T-helper 22 cell (primary cell): ENCODE measurements around the gene CSNK2B.
A peak's percentile ranks its signal among the peaks of the same experiment; 100 is the strongest.

Experiments
- DNase-seq: peaks from one replicate; pipeline ENCODE4 v3.0.0-alpha.2; 2020; ENCODE audit warnings: low read depth

The CSNK2B gene

GRCh38 chr6:31665501-31666336 is at the start of gene CSNK2B:
Gene CSNK2B, plus strand, starts transcription at chr6:31666080. Its CDS starts 752 bp downstream, at chr6:31666832.
- DNase-seq = peak; percentile 98

- no peak for DNase-seq
Measured at GRCh38 chr6:31617010-31617409, 48.9 kb upstream of the CSNK2B start.

GRCh38 chr6:31619805-31620585 is 45.9 kb upstream of the CSNK2B start:
- DNase-seq = peak; percentile 95

DNA sequence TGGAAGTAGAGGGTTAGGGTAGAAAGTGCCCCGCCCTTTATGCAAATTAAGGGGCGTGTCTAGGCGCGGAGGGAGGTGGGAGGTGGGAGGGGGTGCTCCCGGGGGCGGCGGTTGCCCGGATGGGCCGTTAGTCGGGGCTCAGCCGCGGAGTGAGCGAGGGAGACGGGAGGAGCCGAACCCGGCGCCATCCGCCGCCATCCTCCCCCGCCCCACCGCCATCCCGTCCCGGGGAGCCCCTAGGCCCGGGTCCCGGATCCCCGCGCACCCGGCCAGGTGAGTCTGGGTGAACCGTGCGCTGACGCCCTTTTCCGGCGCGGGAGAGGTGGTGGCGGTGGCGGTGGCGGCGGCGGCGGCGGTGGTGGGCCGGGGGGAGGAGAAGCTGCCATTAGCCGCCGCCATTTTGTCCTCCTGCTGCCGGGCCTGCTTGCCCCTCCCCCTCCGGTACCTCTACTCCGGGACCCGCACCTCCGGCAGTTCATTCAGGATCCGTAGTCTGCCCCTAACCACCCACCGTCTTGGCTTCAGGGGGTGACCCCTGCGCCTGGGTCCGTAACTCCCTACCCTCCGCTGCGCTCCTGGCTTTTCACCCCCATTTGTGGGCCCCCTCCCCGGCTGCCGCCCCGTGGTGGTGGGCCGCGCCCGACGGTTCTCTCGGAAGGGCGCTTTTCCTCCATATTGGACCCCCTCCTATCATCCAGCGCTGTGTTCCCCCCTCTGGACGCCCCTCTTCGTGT is 45.1 kb upstream of the CSNK2B start, which contains the start of gene PRRC2A:
PRRC2A (plus strand) TSS at position 130 of the 734 bp plus-strand sequence. CDS start 2,075 bp downstream, outside the sequence.
- DNase-seq = no peak

DNA sequence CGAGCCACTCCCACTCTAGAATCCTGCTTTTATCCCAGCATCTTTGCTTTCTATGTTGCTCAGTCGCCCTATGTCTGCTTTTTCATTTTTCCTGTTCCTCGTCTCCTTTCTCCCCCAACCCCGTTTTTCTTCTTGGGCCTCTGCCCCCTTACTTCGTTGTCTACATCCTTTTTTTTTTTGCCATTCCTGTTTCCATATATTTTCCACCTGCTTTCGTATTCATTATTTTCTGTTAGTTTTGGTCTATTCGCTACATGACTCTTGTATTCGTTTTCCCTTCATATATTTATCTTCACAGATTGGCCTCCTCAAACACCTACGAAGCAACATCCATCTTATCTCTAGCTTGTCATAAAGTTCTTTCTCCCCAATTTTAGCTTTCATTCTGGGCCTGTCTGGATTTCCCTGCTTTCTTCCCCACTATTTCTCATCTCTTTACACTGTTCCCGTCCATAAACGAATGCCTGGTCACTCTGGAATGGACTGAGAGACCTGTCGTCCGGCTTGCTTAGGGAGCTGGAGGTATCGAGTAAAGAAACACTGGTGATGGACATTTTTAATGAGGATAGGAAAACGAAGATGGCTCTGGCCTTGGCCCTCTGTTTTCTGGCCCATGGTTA is 44.5 kb upstream of the CSNK2B start:
- no peak for DNase-seq

DNA sequence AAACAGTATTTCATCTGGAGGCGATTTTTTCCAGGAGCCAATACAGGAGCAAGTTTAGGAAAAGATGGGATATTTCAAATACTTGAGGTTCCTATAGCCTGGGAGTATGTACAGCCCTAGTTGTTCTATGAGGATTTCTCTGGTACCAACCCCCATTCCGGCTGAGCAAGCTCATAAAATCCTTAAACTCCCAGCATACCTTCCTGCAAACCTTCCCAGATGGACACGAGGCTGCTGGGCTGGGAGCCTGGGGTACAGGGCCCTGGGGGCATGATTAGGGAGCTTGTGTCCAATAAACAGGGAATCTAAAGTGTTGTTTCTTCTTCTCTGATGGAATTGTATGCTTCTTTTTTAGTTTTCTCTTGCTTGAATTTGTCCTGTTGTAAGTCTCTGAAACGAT is 43.9 kb upstream of the CSNK2B start:
- DNase-seq = no peak

DNA sequence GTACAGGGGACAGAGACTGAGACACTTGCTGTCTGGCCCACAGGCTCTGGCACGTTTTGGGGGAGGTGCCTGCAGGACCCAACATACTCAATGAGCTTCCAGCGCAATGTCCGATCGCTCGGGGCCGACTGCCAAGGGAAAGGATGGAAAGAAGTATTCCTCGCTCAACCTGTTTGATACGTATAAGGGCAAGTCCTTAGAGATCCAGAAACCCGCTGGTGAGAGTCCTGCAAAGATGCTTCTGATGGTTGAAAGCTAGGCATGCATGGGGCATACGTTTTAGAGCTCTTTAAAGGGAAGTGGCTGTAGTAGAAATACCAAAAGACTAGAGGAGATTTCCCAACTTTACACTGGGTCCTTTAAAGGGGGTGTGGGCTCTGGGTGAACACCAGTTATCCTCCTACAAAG is 43.2 kb upstream of the CSNK2B start:
- DNase-seq = no peak

DNA sequence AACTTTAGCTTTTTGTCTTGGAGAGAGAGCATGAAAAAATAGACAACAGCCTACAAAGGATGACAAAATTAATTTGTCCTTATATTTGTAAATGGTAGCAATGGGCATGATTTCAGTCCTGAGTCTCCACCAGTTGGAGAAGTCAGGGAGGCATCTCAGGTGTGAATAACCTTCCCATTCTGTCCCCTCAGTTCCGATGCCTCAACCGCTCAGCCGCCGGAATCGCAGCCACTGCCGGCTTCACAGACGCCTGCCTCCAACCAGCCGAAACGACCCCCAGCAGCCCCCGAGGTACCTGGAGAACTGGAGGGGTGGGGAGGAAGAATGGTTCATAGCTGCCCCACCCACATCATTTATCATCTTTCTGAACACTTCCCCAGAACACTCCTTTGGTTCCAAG is 41.8 kb upstream of the CSNK2B start:
- DNase-seq = no peak

GRCh38 chr6:31626952-31627351 is 38.9 kb upstream of the CSNK2B start:
- no peak for DNase-seq

GRCh38 chr6:31627690-31628287 is 38.1 kb upstream of the CSNK2B start:
- no peak for DNase-seq

DNA sequence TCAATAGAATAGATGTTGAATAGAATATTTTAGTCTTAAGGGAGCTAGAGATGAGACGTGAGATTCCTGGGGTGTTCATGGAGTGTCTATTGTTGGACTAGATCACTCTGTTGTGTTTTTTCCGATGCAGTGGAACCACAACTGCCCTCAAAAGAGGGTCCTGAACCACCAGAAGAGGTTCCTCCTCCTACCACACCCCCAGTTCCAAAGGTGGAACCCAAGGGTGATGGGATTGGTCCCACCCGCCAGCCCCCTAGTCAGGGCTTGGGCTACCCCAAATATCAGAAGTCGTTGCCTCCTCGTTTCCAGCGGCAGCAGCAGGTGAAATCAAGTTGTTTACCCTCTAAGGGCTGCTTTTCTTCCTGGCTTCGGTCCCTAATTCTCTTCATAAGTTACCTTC is 36.9 kb upstream of the CSNK2B start:
- DNase-seq = no peak

DNA sequence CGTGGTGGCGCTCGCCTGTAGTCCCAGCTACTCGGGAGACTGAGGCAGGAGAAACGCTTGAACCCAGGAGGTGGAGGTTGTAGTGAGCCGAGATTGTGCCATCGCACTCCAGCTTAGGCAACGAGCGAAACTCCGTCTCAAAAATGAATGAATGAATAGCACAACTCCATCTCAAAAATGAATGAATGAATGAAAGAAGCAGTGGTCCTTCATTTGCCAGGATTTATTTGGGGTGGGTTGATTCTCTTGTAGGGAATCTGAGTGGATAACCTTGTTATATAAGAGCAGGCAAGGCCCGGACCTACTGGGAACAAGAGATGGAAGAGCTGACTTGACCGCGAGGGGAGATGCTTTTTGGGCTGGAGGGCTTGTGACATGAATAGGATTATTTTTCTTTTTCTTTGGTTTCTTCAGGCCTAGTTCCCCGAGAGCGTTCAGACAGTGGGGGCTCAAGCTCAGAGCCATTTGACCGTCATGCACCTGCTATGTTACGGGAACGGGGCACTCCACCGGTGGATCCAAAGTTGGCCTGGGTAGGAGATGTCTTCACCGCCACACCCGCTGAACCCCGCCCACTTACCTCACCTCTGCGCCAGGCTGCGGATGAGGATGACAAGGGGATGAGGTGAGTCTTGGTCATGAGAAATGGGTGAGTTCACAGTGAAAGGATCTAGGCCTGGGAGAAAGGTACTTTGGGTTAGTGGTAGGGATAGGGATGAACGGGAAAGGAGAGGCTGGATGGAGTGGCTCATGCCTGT is 35.5 kb upstream of the CSNK2B start:
- DNase-seq = no peak

DNA sequence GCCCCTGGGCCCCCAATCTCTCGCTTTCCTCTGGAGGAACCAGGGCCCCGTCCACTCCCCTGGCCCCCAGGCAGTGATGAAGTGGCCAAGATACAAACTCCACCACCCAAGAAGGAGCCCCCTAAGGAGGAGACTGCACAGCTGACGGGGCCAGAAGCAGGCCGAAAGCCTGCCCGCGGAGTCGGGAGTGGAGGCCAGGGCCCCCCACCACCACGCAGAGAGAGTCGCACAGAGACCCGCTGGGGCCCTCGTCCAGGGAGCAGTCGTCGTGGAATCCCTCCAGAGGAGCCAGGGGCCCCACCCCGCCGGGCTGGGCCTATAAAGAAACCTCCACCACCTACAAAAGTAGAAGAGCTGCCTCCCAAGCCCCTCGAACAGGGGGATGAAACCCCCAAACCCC is 34.7 kb upstream of the CSNK2B start:
- no peak for DNase-seq

GRCh38 chr6:31631681-31632278 is 34.1 kb upstream of the CSNK2B start:
- DNase-seq = no peak

GRCh38 chr6:31632279-31632946 is 33.5 kb upstream of the CSNK2B start:
- no peak for DNase-seq

DNA sequence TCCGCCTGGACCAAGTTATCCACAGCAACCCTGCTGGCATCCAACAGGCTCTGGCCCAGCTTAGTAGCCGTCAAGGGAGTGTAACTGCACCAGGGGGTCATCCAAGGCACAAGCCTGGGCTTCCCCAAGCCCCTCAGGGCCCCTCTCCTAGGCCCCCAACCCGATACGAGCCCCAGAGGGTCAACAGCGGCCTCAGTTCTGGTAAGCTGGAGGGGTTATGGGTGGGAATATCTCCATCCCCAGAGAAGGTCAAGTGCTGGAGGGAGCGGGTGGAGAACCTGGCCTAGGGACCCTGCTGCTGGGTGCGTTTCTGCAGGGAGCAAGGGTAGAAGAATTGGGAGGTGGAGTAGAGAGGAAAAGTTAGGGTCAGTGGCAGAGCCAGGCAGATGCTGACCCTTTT is 32.4 kb upstream of the CSNK2B start:
- DNase-seq = no peak

- DNase-seq = no peak
Measured at GRCh38 chr6:31634131-31634530, 31.7 kb upstream of the CSNK2B start.

GRCh38 chr6:31634969-31635575 is 30.8 kb upstream of the CSNK2B start:
- DNase-seq = no peak
